HFF-Myc (cell line): Measurements from ENCODE around the gene EHD3.

Experiments used
- DNase-seq: peaks from one replicate; pipeline ENCODE4 v3.0.0-alpha.2; 2011; ENCODE audit warnings: low read depth; ENCODE audit errors: extremely low read depth
- H3K4me3 ChIP-seq: replicated peaks from 2 replicates; pipeline ENCODE4 v1.5.1; 2011; ENCODE audit warnings: low read depth, mild to moderate bottlenecking, control low read depth, low read length
- TF ChIP-seq, protein P1 (sequence below): IDR thresholded peaks from 2 replicates; pipeline ENCODE4 v1.5.1; 2012; ENCODE audit warnings: mild to moderate bottlenecking, low read depth, low read length, control low read depth; ENCODE audit errors: missing control alignments

EHD3 gene

DNA sequence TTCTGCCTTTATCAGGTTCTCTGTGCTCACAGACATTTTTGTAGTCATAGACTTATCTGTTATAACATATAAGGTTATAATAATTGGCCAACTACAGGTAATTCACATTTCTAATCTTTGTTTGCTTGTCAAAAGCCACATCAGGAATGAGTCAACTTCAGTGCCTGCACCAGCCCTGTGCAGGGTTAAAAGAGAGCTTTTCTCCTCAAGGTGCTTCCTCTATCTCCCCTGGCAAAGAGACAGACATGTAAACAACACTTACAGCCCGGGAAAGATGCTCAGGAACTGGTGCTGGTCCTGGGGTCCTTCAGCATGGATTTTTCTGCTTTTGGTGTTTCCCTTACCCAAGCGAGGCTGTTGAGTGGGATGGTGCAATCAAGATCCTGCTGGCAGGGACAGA, 7.7 kb upstream of the EHD3 start:
- no peak overlapping the region for H3K4me3 ChIP-seq
- DNase-seq: no peak
- TF ChIP-seq, protein P1, sequence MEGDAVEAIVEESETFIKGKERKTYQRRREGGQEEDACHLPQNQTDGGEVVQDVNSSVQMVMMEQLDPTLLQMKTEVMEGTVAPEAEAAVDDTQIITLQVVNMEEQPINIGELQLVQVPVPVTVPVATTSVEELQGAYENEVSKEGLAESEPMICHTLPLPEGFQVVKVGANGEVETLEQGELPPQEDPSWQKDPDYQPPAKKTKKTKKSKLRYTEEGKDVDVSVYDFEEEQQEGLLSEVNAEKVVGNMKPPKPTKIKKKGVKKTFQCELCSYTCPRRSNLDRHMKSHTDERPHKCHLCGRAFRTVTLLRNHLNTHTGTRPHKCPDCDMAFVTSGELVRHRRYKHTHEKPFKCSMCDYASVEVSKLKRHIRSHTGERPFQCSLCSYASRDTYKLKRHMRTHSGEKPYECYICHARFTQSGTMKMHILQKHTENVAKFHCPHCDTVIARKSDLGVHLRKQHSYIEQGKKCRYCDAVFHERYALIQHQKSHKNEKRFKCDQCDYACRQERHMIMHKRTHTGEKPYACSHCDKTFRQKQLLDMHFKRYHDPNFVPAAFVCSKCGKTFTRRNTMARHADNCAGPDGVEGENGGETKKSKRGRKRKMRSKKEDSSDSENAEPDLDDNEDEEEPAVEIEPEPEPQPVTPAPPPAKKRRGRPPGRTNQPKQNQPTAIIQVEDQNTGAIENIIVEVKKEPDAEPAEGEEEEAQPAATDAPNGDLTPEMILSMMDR: no peak

DNA sequence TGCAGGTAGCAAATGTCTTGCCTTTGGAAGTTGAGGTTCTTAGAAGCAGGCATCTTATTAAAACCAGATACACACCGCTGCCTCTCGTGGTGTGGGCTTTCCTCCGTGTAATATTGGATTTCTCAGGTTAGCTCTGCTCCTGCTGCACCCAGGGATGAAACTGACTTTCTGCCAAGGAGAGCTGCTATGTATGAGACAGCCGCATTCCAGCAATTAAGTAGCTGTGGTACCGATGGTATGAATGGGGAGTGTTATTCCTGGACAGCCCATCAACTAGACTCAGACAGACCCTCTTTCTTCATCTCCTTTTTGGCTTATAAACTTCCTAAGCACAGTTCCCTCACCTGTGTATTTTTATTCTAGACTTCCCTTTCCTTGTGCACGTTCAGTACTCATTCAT, 6.8 kb upstream of the EHD3 start:
- no peak for DNase-seq
- TF ChIP-seq, protein P1: no peak
- no peak overlapping the region for H3K4me3 ChIP-seq

DNA sequence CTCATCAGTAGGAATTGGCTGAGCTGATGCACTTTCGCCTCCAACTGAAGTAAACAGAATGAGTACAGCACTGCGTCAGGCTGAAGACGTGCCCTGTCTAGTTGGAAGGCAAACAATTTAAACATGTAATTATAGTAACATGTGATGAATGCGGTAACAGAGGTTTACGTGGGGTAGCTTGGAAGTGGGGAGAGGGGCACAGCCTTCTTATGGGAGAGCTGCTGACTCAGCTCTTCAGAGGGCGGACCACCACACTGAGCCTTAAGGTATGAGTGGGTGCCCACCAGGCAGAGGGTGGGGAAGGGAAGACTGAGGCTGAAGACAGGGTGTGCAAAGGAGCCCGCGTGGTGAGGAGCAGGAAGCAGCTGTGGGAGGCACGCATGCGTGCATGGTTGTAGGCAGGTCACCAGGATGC, 6.2 kb upstream of the EHD3 start:
- TF ChIP-seq, protein P1: no peak
- DNase-seq: no peak
- no peak overlapping the region for H3K4me3 ChIP-seq

DNA sequence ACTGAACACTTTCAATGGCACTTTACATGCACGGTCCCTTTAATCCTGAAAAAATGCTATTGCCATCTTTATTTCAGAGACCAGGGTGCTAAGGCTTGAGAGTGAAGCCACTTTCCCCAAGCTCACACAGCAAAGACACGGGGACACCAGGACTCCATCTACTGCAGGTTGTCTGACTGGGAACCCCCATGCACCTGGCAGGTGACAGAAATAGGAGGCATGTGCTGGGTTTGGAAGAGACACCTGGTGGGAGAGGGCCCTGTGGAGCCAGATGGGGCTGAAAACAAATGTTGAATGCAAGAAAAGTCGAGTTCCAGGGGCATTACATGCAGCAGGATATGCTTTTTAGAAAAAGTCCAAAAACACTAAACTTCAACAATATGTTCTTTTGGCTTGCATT, 5.2 kb upstream of the EHD3 start:
- TF ChIP-seq, protein P1: no peak
- no peak for DNase-seq
- no peak overlapping the region for H3K4me3 ChIP-seq

DNA sequence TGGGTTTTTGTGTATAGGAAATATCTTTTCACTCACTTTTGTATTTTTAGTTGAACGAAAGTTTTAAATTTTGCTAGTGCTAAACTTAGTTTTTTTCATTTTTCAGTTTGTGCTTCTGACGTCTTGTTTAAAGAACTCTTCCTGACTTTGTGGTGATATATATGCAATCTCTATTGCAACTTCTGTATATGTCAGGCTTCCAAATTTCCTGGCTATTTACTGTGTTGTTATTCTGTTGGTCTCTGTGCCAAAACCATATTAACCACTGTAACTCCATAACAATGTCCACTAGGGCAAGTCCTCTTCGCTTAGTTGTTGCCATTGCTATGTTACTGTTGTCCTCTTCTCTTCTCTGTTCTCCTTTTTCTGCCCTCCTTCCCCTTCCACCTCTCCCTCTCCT, 3.2 kb upstream of the EHD3 start:
- TF ChIP-seq, protein P1: no peak
- DNase-seq: no peak
- no peak overlapping the region for H3K4me3 ChIP-seq

DNA sequence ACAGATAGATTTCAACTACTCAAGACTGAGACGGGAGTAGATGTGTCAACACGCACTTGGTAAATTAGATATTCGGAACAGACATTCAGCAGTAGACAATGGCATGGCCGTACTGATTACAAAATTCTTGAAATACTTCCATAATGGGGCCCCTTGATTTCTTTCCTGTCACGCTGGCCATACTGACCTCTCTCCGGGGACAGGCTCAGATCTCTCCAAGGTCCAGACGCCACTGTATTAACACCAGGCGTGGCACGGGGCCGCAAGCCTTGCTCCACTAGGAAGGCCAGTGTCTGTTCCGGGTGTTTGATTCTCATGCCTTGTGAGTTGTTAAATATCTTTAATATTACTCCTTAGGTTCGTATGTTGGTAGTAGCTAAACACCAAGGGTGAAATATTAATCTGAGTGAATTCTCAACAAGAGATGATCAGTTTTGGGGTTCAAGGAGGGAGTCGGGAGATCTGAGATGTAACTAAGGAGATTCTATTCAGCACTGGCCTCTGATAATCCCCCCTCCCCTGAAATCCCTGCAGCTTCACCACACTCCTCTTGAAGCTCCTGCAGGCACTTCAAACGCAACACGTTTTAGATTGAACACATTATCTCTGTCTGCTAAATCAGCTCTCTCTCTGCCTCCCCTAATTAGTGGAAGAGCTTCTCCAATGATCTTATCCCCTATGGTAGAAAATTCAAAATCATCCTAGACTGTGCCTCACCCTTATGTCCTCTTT, 2.2 kb upstream of the EHD3 start:
- DNase-seq: no peak
- TF ChIP-seq, protein P1: no peak
- no peak overlapping the region for H3K4me3 ChIP-seq

DNA sequence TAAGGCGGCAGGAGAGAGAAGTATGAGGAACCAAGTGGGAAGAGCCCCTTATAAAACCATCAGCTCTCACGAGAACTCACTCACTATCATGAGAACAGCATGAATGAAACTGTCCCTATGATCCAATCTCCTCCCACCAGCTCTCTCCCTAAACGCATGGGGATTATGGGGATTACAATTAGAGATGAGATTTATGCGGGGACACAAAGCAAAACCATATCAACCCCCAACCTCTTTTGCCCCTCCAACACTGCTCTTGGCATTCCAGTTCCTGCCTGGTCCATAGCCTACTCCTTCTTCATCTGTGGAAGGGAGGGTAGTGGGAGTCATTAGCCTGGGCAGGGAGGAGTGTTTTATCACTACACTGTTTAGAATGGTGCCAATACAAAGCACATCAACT, 1.4 kb upstream of the EHD3 start:
- TF ChIP-seq, protein P1: no peak
- DNase-seq: no peak
- H3K4me3 ChIP-seq: no peak overlapping the region
